Natural killer cell (primary cell): ENCODE results near the gene DIAPH3. TPM values are rescaled to one million over a fixed set of nuclear protein-coding genes. Genes with fewer than 3 reads are reported as not detected.

Experiments
- ATAC-seq, 3 donors: fragments of 150-1000 bp in 2 of 3; fragments of 200-7000 bp in 1 of 3; cut with Tn5 transposase; 1 replicate in 1 of 3; 2 replicates in 2 of 3; pipeline ENCODE4 v1.10.0; 2021; ENCODE audit warnings: mild to moderate bottlenecking in 2 of 3, moderate library complexity in 2 of 3
- DNase-seq, 2 donors: peaks; one replicate each; pipeline versions ENCODE4 v3.0.0 to v3.0.0-alpha.2; 2013 to 2021; ENCODE audit warnings: mixed read lengths in 1 of 2
- H3K27ac ChIP-seq: one replicate; pipeline ENCODE4 v1.5.1; 2013; ENCODE audit warnings: mild to moderate bottlenecking, low read length
- H3K27me3 ChIP-seq: one replicate; pipeline ENCODE4 v1.6.1; 2013; ENCODE audit warnings: low read length; ENCODE audit not compliant: control insufficient read depth, insufficient read depth
- H3K36me3 ChIP-seq: one replicate; pipeline ENCODE4 v1.6.1; 2013; ENCODE audit warnings: low read length; ENCODE audit not compliant: control insufficient read depth, insufficient read depth
- H3K4me1 ChIP-seq: one replicate; pipeline ENCODE4 v1.6.1; 2013; ENCODE audit warnings: low read length; ENCODE audit not compliant: control insufficient read depth, insufficient read depth
- H3K4me3 ChIP-seq: one replicate; pipeline ENCODE4 v1.5.1; 2013; ENCODE audit warnings: low read length
- H3K9me3 ChIP-seq: one replicate; pipeline ENCODE4 v1.6.1; 2013; ENCODE audit warnings: low read length; ENCODE audit not compliant: control insufficient read depth, insufficient read depth
- H3K27ac Mint-ChIP-seq, 2 donors: one replicate each; pipeline ENCODE4 v1.8.0; 2022; ENCODE audit warnings: mild to moderate bottlenecking in 2 of 2, mixed read lengths in 2 of 2, moderate library complexity in 1 of 2
- H3K27me3 Mint-ChIP-seq, 2 donors: one replicate each; pipeline ENCODE4 v1.8.0; 2022; ENCODE audit warnings: low read depth in 2 of 2, mixed read lengths in 2 of 2
- H3K36me3 Mint-ChIP-seq: one replicate; pipeline ENCODE4 v1.8.0; 2022; ENCODE audit warnings: mixed read lengths
- H3K4me1 Mint-ChIP-seq, 2 donors: one replicate each; pipeline ENCODE4 v1.8.0; 2022; ENCODE audit warnings: mixed read lengths in 2 of 2
- H3K4me3 Mint-ChIP-seq: one replicate; pipeline ENCODE4 v1.8.0; 2022; ENCODE audit warnings: mild to moderate bottlenecking, moderate library complexity, mixed read lengths
- H3K9me3 Mint-ChIP-seq, 2 donors: one replicate each; pipeline ENCODE4 v1.8.0; 2022; ENCODE audit warnings: mixed read lengths in 2 of 2
- CTCF ChIP-seq: fragments of 200-600 bp; IDR thresholded peaks from one replicate; pipeline ENCODE4 v1.8.0; 2022; ENCODE audit warnings: antibody characterized with exemption
- WGBS: methylation state at CpG from one replicate; pipeline ENCODE4 v1.1.7; 2013; ENCODE audit warnings: missing lambda C conversion rate; ENCODE audit not compliant: insufficient coverage; 5-methylcytosine and 5-hydroxymethylcytosine counted together
- intact Hi-C: fragments of 100-400 bp; cut with micrococcal nuclease; formaldehyde crosslinking; loops from one replicate; pipeline ENCODE4 v1.14.2; 2022
- total RNA-seq, 4 donors: library from RNA; stranded (reverse); fragments of 120-200 nt in 1 of 4; gene quantifications; one replicate each; pipeline versions ENCODE4 v1.2.3 to v1.2.4, GENCODE V29; 2013 to 2022

The DIAPH3 gene
- total RNA-seq, 3 donors from 2014 or later (not counting 1 experiment from before 2014, with no cell fraction given), result 0.54 to 1.0 (median 0.98) TPM

- ATAC-seq, result no peak
- H3K4me3 ChIP-seq, result no peak overlapping the region
- H3K36me3 ChIP-seq, result no peaks in the 10 kb centered on the region
- H3K4me1 ChIP-seq, result no peaks in the 10 kb centered on the region
- DNase-seq, result no peak
- peaks cover 0 to 2% of the 10 kb centered on the region in 2 donors for H3K9me3 Mint-ChIP-seq
- WGBS, result 95% methylated on average over 3 of the region's 3 CpGs
- no peaks in the 10 kb centered on the region for H3K36me3 Mint-ChIP-seq
- H3K27ac ChIP-seq, result no peak overlapping the region
- no peaks in the 10 kb centered on the region for H3K9me3 ChIP-seq
- TF ChIP-seq CTCF, result no peak
- peaks cover 0 to 2% of the 10 kb centered on the region in 2 donors for H3K4me1 Mint-ChIP-seq
- intact Hi-C loops, result no loop called here
- no peaks in the 10 kb centered on the region for H3K27me3 ChIP-seq
- H3K27ac Mint-ChIP-seq, result no peak overlapping the region
- H3K4me3 Mint-ChIP-seq, result no peak overlapping the region
- peaks cover 0 to 3% of the 10 kb centered on the region in 2 donors for H3K27me3 Mint-ChIP-seq
Observed at GRCh38 chr13:60143775-60144174, 20.0 kb downstream of the DIAPH3 start.

GRCh38 chr13:60139272-60139671 is 24.5 kb downstream of the DIAPH3 start:
- H3K4me3 ChIP-seq, result no peak overlapping the region
- no peak overlapping the region for H3K27ac ChIP-seq
- WGBS, result 92% methylated on average over 3 of the region's 3 CpGs
- peaks cover 4 to 13% of the 10 kb centered on the region in 2 donors for H3K4me1 Mint-ChIP-seq
- no peak overlapping the region for H3K4me3 Mint-ChIP-seq
- H3K9me3 ChIP-seq, result no peaks in the 10 kb centered on the region
- intact Hi-C loops, result no loop called here
- TF ChIP-seq CTCF, result no peak
- H3K36me3 Mint-ChIP-seq, result no peaks in the 10 kb centered on the region
- ATAC-seq (no peak), DNase-seq (no peak)
- H3K27ac Mint-ChIP-seq, result no peak overlapping the region
- peaks cover 3% of the 10 kb centered on the region for H3K4me1 ChIP-seq
- H3K36me3 ChIP-seq, result no peaks in the 10 kb centered on the region
- H3K27me3 Mint-ChIP-seq, result no peaks in the 10 kb centered on the region
- H3K9me3 Mint-ChIP-seq, result no peaks in the 10 kb centered on the region
- H3K27me3 ChIP-seq, result no peaks in the 10 kb centered on the region

GRCh38 chr13:60138674-60139073 is 25.1 kb downstream of the DIAPH3 start:
- no peak for TF ChIP-seq CTCF

GRCh38 chr13:60137911-60138560 is 25.7 kb downstream of the DIAPH3 start:
- H3K4me3 ChIP-seq, result no peak overlapping the region
- no peak overlapping the region for H3K27ac ChIP-seq
- Mint-ChIP-seq H3K27me3 (no peaks in the 10 kb centered on the region), H3K36me3 (no peaks in the 10 kb centered on the region), H3K4me3 (no peak overlapping the region), H3K4me1 (peaks cover 9 to 20% of the 10 kb centered on the region in 2 donors), H3K9me3 (no peaks in the 10 kb centered on the region), H3K27ac (no peak overlapping the region)
- no peaks in the 10 kb centered on the region for H3K36me3 ChIP-seq
- DNase-seq (no peak), ATAC-seq (no peak)
- no peak for TF ChIP-seq CTCF
- 94% methylated on average over 8 of the region's 8 CpGs for WGBS
- no peaks in the 10 kb centered on the region for H3K9me3 ChIP-seq
- intact Hi-C loops, result no loop called here
- peaks cover 4% of the 10 kb centered on the region for H3K4me1 ChIP-seq
- H3K27me3 ChIP-seq, result no peaks in the 10 kb centered on the region

More at GRCh38 chr13:60138674-60139073, 25.1 kb downstream of the DIAPH3 start:
- no peaks in the 10 kb centered on the region for H3K27me3 Mint-ChIP-seq
- H3K4me3 Mint-ChIP-seq, result no peak overlapping the region
- no peaks in the 10 kb centered on the region for H3K27me3 ChIP-seq
- no peak overlapping the region for H3K27ac Mint-ChIP-seq
- ATAC-seq (no peak), DNase-seq (no peak)
- no peak overlapping the region for H3K27ac ChIP-seq
- peaks cover 4% of the 10 kb centered on the region for H3K4me1 ChIP-seq
- intact Hi-C loops, result no loop called here
- H3K36me3 ChIP-seq, result no peaks in the 10 kb centered on the region
- H3K4me3 ChIP-seq, result no peak overlapping the region
- 100% methylated on average over 1 of the region's 1 CpG for WGBS
- peaks cover 9 to 19% of the 10 kb centered on the region in 2 donors for H3K4me1 Mint-ChIP-seq
- H3K9me3 ChIP-seq, result no peaks in the 10 kb centered on the region
- H3K36me3 Mint-ChIP-seq, result no peaks in the 10 kb centered on the region
- H3K9me3 Mint-ChIP-seq, result no peaks in the 10 kb centered on the region
